Stimulated activated CD8-positive, alpha-beta memory T cell treated with anti-CD3 and anti-CD28 coated beads, Interleukin-4, amount 100 ng/mL, for 4 hours (primary cell): ENCODE data around the gene NOG.

Experiments used
- DNase-seq, 2 donors: peaks; one replicate each; pipeline ENCODE4 v3.0.0-alpha.2; 2020; ENCODE audit warnings: low read depth in 2 of 2, low spot score in 1 of 2

Gene NOG

GRCh38 chr17:56635641-56636040, 42.1 kb downstream of the NOG start:
- no peak for DNase-seq

GRCh38 chr17:56636265-56636664, 42.8 kb downstream of the NOG start:
- no peak for DNase-seq

DNA sequence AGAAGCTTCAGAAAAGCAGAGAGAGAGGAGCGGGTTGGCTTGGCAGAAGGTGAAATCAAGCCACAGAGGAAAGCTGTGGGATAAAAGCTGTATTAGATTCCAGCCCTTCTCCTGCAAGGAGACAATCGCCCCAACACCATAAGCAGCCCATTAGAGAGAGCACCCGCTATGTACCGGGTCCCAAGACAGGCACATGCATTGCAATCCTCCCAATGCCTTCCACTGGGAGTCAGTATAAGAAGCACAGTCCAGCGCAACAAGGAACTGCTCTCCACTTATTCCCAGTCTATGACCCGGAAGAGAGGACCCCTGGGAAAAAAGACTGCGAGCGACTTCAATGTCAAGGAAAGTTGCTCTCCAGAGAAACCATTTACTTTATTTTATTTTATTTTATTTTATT, 43.8 kb downstream of the NOG start:
- DNase-seq: no peak

DNA sequence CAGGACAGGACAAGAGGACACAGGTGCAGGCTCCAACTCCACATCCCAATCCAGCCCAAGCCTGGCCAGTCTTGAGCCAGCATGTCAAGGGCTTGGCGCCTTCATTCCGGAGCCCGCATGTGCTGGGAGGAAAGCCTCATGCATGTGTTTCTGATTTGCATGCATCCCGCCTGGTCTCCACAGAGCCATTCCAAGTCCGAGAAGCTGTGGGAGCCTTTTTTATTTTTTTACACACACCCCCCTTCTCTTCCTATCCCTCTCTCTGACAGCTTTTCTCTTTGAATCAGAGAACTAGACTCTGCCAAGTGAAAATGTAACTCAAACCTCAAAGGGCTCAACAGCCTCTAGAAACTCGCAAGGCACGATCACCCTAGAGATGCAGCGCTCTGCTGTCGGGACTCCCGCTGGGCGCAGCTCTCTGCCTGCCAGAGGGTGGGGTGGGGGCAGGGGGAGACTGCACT, 45.1 kb downstream of the NOG start:
- DNase-seq: no peak

- no peak for DNase-seq
Measured at GRCh38 chr17:56639517-56639916, 46.0 kb downstream of the NOG start.

DNA sequence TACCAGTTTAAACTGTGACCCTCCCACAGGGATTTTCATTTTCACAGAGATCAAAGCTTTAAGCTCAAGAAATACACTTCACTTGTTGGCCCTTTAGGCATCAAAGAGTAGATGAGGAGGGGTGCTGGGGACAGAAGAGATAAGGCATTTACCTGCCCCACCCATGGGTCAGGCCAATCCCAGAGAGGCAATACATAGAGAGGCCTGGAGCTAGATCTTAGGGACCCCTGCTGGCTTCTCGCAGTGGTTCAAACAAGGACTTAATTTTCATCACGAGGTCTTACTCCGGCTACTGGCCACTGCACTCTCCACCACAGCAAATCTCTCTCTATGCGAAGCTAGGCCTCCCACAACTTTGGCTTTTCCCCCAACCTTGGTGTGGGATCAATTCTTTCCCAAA, 46.6 kb downstream of the NOG start:
- DNase-seq: no peak

DNA sequence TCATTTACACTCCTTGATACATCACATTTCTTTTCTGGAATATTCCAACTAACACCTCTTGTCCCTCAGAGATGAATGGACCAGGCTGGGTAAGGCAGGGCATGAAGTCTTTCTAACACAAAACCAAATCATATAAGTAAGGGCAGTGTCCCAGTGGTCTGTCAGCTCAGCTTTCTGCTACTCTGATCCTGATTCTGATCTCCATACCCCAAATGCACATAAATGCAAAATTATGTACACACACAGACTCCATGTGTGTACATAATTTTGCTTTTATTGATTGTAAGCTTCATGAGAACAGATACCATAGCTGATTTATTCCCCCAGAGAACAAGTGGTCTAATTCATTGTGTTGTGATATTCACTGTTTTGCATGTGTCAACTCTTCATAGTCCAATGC, 47.9 kb downstream of the NOG start:
- DNase-seq: no peak

DNA sequence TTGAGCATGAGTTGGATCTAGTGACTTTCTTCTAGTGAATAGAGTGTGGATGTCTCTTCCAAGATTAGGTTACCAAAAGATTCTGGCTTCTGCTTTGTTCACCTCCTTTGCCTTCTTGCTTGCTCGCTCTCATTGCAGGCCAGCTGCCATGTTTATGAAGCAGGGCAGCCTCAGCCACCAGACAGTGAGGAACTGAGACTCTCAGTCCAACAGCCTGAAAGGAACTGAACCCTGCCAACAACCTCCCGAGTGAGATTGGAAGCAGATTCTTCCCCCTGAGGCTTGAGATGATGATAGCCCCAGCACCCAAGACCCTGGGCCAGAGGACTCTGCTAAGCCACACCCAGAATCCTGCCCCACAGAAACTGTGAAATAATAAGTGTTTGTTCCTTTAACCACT, 48.4 kb downstream of the NOG start:
- DNase-seq: no peak

GRCh38 chr17:56642424-56642823, 48.9 kb downstream of the NOG start:
- DNase-seq: no peak
